HG02642 (cell line): ENCODE data around the gene ATP9B.

Experiments
- ATAC-seq: cut with Tn5 transposase; IDR thresholded peaks from one replicate; pipeline ENCODE4 v1.9.1; 2021; ENCODE audit warnings: mild to moderate bottlenecking; ENCODE audit not compliant: unreplicated experiment, poor library complexity

ATP9B gene, protein sequence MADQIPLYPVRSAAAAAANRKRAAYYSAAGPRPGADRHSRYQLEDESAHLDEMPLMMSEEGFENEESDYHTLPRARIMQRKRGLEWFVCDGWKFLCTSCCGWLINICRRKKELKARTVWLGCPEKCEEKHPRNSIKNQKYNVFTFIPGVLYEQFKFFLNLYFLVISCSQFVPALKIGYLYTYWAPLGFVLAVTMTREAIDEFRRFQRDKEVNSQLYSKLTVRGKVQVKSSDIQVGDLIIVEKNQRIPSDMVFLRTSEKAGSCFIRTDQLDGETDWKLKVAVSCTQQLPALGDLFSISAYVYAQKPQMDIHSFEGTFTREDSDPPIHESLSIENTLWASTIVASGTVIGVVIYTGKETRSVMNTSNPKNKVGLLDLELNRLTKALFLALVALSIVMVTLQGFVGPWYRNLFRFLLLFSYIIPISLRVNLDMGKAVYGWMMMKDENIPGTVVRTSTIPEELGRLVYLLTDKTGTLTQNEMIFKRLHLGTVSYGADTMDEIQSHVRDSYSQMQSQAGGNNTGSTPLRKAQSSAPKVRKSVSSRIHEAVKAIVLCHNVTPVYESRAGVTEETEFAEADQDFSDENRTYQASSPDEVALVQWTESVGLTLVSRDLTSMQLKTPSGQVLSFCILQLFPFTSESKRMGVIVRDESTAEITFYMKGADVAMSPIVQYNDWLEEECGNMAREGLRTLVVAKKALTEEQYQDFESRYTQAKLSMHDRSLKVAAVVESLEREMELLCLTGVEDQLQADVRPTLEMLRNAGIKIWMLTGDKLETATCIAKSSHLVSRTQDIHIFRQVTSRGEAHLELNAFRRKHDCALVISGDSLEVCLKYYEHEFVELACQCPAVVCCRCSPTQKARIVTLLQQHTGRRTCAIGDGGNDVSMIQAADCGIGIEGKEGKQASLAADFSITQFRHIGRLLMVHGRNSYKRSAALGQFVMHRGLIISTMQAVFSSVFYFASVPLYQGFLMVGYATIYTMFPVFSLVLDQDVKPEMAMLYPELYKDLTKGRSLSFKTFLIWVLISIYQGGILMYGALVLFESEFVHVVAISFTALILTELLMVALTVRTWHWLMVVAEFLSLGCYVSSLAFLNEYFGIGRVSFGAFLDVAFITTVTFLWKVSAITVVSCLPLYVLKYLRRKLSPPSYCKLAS

GRCh38 chr18:79068937-79069716, at the start of gene ATP9B:
Gene ATP9B, plus strand, starts transcription at chr18:79069394. Its CDS starts 17 bp downstream, at chr18:79069411.
- ATAC-seq: peak; percentile 89

GRCh38 chr18:79019881-79020280, 49.3 kb upstream of the ATP9B start:
- no peak for ATAC-seq

DNA sequence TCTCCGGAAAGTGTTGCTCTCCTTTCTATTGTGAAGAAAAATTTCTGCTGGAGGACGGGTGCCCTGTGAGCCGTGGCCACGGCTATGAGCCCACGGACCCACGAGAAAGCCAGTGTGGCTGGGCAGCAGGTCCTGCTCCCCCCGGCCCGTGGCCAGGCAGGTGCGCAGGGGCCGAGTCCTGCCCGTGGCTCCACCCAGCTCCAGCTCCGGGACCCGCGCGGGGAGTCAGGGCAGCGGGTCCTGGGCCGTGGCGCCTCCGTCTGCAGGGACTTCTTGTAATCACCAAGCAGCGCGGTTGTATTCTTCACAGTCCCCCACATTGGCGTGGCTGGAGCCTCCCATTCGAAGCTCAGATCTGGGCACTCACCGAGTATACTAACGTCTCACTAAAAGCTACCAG, 46.6 kb upstream of the ATP9B start:
- ATAC-seq: no peak

- ATAC-seq: no peak
These were observed 42.7 kb upstream of the ATP9B start for GRCh38 chr18:79026491-79026890.

DNA sequence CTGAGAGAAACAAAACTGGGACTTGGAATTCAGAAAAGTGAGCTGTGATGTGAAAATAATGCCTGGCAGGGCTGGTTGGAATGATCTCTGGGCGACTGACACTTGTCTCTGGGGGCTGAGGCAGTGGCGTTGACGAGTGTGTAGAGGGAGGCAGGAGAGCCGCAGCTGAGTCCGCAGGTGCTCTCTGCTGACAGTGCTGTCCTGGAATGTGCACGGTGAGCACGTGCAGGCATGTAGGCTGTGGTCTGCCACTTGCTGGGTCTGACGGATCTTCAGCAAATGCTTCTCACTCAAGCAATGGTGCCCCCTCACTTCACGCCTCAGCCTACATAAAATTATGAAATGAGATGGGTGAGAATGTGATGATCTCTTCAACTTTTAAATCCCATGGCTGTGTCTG, 38.5 kb upstream of the ATP9B start:
- no peak for ATAC-seq

DNA sequence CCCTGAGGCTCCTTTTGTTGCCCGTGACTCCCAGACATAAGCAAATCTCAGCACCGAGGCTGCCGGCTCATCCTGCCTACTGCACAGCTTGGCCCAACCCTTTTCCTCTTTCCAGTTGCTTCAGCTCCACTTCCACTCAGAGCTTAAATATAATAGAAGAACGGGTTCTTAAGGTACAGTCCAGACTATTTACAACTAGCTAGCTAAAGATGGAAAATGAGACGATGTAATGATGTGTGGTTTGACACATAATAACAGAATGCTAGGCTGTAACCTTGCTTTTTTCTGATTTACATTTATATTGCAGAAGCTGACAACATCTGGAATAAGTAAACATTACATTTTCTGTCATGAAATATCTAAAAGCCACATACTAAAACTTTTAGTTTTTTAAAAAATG, 26.9 kb upstream of the ATP9B start:
- no peak for ATAC-seq

GRCh38 chr18:79043288-79043687, 25.9 kb upstream of the ATP9B start:
- no peak for ATAC-seq

GRCh38 chr18:79046522-79046921, 22.7 kb upstream of the ATP9B start:
- ATAC-seq: no peak

- no peak for ATAC-seq
These were observed 21.5 kb upstream of the ATP9B start for GRCh38 chr18:79047556-79048244.

- ATAC-seq: no peak
These were observed 21.0 kb upstream of the ATP9B start for GRCh38 chr18:79048245-79048632.

DNA sequence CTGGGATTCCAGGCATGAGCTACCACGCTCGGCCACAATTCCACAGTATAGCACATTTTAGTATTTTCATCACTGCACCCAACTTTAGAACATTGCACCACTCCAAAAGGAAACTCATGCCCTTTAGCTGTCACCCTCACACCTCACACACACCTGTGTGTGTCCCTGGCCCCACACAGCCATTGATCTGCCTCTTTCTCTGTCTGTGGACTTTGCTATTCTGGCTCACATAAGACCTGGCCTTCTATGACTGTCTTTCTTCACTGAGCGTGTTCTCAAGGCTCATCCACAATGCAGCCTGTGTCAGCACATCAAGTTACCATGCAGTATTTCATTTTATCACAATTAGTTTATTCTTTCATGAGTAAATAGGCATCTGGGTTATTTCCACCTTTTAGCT, 19.7 kb upstream of the ATP9B start:
- no peak for ATAC-seq

DNA sequence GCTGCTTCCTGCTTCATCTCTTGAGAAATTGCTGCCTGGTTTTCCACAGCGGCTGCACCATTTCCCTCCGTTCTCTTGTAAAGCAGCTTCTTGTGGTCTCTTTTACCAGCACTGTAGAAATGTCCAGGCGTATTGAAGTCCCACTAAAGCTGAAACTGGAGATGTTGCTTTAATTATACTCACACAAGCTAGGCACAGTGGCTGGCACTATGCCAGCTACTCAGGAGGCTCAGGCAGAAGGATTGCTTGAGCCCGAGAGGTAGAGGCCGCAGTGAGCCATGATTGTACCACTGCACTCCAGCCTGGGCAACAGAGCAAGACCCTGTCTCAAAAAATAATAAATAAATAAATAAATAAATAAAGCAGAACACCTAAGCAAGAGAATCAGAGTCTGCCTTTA, 19.2 kb upstream of the ATP9B start:
- no peak for ATAC-seq

DNA sequence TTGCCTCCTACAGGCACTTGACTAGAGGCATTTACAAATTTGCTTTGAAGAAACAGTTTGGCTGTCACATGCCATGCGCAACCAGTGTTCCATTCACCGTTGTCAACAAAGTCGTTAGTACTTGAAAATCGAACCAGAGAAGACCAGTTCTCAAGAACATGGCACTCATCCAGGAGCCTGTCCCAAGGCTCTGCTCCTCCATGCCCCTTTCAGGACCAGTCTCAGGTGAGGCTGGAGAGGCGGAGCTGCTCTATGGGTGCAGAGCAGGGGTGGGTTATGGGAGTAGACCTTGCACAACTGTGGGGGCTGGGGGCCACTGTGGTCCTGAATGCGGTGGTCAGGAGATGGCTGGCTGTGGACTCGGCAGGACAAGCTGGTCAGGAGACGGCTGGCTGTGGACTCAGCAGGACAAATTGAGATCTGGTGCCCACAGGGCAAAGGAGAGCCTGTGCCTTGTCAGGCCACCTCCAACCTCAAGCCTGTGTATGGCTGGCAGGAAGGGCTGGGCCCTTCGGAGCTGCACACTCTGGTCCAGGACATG, 12.3 kb upstream of the ATP9B start:
- no peak for ATAC-seq

DNA sequence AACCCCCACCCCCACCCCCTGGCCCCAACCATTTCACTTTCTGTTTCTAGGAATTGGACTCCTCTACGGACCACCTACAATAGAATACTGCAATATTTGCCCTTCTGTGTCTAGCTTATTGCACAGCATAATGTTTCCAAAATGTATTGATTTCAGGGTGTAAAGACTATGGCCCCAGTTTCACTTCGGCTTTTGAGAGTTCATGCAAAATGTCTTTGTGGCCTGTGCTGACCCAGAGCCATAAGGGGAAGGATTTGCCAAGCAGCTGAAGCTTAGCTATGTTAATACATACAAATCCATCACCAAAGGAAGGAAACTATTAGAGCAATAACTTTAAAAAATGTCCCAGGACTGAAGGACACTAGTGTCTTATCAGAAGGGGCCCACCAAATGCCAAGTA, 11.2 kb upstream of the ATP9B start:
- ATAC-seq: no peak

GRCh38 chr18:79062806-79063205, 6.4 kb upstream of the ATP9B start:
- no peak for ATAC-seq

GRCh38 chr18:79064228-79064627, 5.0 kb upstream of the ATP9B start:
- no peak for ATAC-seq

DNA sequence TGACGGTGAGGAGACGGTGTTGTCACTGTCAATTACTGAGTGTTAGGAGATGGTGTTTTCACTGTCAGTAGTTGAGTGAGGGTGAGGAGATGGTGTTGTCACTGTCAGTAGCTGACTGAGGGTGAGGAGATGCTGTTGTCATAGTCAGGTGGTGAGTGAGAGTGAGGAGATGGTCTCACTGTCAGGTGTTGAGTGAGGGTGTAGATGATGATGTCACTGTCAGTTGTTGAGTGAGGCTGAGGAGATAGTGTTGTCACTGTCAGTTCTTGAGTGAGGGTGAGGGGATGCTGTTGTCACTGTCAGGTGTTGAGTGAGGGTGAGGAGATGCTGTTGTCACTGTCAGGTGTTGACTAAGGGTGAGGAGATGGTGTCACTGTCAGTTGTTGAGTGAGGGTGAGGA, 3.4 kb upstream of the ATP9B start:
- ATAC-seq: no peak

GRCh38 chr18:79067611-79068010, 1.6 kb upstream of the ATP9B start:
- ATAC-seq: no peak

DNA sequence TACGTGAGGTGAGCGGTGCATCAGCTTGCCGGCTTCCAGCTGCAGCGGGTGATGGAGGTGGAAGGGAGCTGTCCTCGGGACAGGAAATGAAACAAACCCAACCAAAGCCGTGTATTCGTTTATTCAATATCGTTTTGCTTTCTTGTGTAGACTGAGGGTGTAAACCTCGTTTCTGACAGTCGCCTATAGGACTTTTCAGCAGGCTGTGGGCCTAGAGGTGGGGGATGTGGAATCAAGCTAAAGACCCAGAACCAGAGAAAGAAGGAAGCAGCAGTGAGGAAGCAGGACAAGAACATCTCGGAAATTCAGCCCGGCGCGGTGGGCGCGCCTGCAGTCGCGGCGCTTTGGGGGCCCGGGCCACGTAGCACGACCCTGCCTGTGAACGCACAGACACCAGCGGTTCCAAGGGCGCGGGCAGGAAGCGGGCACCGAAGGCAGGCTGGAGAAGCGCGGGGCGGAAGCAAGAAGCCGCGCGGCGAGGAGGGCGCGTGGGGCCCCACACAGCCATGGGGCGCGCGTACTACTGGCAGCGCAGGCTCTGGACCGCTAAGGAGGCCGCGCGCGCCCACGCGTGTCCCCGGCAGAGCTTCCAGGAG, 755 bp upstream of the ATP9B start:
- peak; percentile 37 for ATAC-seq
